GM06990 (cell line): ENCODE data around the gene HS6ST3.

Source experiments
- DNase-seq: peaks from one replicate; pipeline ENCODE4 v3.0.0-alpha.2; 2011; ENCODE audit not compliant: insufficient read length; ENCODE audit errors: extremely low read depth
- H3K27me3 ChIP-seq: replicated peaks from 2 replicates; pipeline ENCODE4 v1.6.0; 2011; ENCODE audit warnings: low read length; ENCODE audit not compliant: control insufficient read depth, insufficient read depth
- H3K36me3 ChIP-seq: 2 replicates; pipeline ENCODE4 v1.5.1; 2011; ENCODE audit warnings: low read length; ENCODE audit not compliant: control insufficient read depth, insufficient read depth
- H3K4me3 ChIP-seq: replicated peaks from 2 replicates; pipeline ENCODE4 v1.5.1; 2011; ENCODE audit warnings: low read depth, mild to moderate bottlenecking, control low read depth, low read length
- CTCF ChIP-seq: IDR thresholded peaks from 2 replicates; pipeline ENCODE4 v1.5.1; 2011; ENCODE audit warnings: low read length, control low read depth, mild to moderate bottlenecking, inconsistent platforms; ENCODE audit not compliant: insufficient read depth, poor library complexity, severe bottlenecking

The HS6ST3 gene

GRCh38 chr13:96687191-96687590 lies 597.3 kb downstream of the HS6ST3 start:
- TF ChIP-seq CTCF: no peak
- no peaks in the 10 kb centered on the region for H3K27me3 ChIP-seq
- DNase-seq: no peak
- no peaks in the 10 kb centered on the region for H3K36me3 ChIP-seq
- H3K4me3 ChIP-seq: no peak overlapping the region

GRCh38 chr13:96690998-96691397 lies 601.1 kb downstream of the HS6ST3 start:
- no peak for DNase-seq
- Histone ChIP-seq H3K27me3 (no peaks in the 10 kb centered on the region), H3K36me3 (no peaks in the 10 kb centered on the region), H3K4me3 (no peak overlapping the region)
- TF ChIP-seq CTCF: no peak

GRCh38 chr13:96696389-96696900 lies 606.5 kb downstream of the HS6ST3 start:
- DNase-seq: no peak

GRCh38 chr13:96700657-96701056 lies 610.8 kb downstream of the HS6ST3 start:
- no peak for DNase-seq
- no peaks in the 10 kb centered on the region for H3K27me3 ChIP-seq
- no peak for TF ChIP-seq CTCF
- no peaks in the 10 kb centered on the region for H3K36me3 ChIP-seq
- H3K4me3 ChIP-seq: no peak overlapping the region

More at GRCh38 chr13:96696389-96696900, 606.5 kb downstream of the HS6ST3 start:
- H3K36me3 ChIP-seq: no peaks in the 10 kb centered on the region
- no peak overlapping the region for H3K4me3 ChIP-seq
- TF ChIP-seq CTCF: no peak
- no peaks in the 10 kb centered on the region for H3K27me3 ChIP-seq

- H3K36me3 ChIP-seq: no peaks in the 10 kb centered on the region
- no peak for TF ChIP-seq CTCF
- H3K27me3 ChIP-seq: no peaks in the 10 kb centered on the region
- no peak overlapping the region for H3K4me3 ChIP-seq
- DNase-seq: no peak
Observed at GRCh38 chr13:96707146-96707545, 617.2 kb downstream of the HS6ST3 start.

- DNase-seq: no peak
- TF ChIP-seq CTCF: no peak
- Histone ChIP-seq H3K27me3 (no peaks in the 10 kb centered on the region), H3K36me3 (no peaks in the 10 kb centered on the region), H3K4me3 (no peak overlapping the region)
Observed at GRCh38 chr13:96710166-96710862, 620.4 kb downstream of the HS6ST3 start.
